NB4 (cell line): ENCODE measurements around the gene AMH.

ENCODE experiments used
- MYC ChIP-seq: IDR thresholded peaks from 2 replicates; pipeline ENCODE4 v1.6.1; 2011; ENCODE audit warnings: low read depth, low read length
- POLR2A ChIP-seq: IDR thresholded peaks from 2 replicates; pipeline ENCODE4 v1.6.1; 2011; ENCODE audit warnings: mild to moderate bottlenecking; ENCODE audit not compliant: insufficient read length; ENCODE audit errors: extremely low read depth
- TF ChIP-seq, protein P1 (sequence below): IDR thresholded peaks from one replicate; pipeline ENCODE4 v1.5.1; 2012; ENCODE audit warnings: low read depth, low read length

DNA sequence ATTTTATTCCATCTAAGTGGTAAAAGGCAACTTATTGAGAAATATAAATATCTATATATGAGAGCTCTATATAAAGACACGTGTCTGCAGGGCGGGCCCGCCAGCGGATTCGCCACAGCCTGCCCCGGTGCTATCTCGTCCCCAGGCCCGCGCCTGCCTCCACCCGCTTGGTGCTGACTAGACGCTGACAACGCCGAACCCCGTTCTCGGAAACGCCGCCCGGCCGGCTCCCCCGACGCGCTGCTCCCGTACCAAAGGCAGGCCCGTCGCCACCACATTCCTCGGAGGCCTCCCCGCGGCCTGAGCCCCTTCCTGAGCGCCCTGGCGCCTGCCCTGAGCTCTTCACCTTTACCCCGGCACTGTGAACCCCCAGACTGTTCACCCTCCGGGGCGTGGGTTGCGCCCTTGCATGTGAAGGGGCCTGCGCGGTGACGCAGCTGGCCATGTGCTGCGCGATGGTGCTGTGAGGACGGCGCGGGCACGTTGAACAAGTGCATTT, 19.0 kb upstream of the AMH start:
- TF ChIP-seq, protein P1, sequence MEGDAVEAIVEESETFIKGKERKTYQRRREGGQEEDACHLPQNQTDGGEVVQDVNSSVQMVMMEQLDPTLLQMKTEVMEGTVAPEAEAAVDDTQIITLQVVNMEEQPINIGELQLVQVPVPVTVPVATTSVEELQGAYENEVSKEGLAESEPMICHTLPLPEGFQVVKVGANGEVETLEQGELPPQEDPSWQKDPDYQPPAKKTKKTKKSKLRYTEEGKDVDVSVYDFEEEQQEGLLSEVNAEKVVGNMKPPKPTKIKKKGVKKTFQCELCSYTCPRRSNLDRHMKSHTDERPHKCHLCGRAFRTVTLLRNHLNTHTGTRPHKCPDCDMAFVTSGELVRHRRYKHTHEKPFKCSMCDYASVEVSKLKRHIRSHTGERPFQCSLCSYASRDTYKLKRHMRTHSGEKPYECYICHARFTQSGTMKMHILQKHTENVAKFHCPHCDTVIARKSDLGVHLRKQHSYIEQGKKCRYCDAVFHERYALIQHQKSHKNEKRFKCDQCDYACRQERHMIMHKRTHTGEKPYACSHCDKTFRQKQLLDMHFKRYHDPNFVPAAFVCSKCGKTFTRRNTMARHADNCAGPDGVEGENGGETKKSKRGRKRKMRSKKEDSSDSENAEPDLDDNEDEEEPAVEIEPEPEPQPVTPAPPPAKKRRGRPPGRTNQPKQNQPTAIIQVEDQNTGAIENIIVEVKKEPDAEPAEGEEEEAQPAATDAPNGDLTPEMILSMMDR, result no peak
- no peak for TF ChIP-seq POLR2A
- no peak for TF ChIP-seq MYC
